Peyer's patch (tissue), 4 donors: ENCODE measurements around the gene HAGHL. TPM values are rescaled to one million over a fixed set of nuclear protein-coding genes. Genes with fewer than 3 reads are reported as not detected.
A peak's percentile ranks its signal among the peaks of the same experiment; 100 is the strongest.

Experiments
- DNase-seq, 3 donors: peaks; one replicate each; pipeline ENCODE4 v3.0.0-alpha.2; 2017 to 2019
- H3K27ac ChIP-seq, 4 donors: fragments of 200-600 bp; sonication (generic); one replicate each; pipeline ENCODE4 v1.5.1; 2016 to 2019
- H3K27me3 ChIP-seq, 2 donors: fragments of 200-600 bp; sonication (generic); one replicate each; pipeline ENCODE4 v1.5.1; 2019
- H3K36me3 ChIP-seq, 3 donors: fragments of 200-600 bp; sonication (generic); one replicate each; pipeline ENCODE4 v1.5.1; 2016 to 2019
- H3K4me1 ChIP-seq, 4 donors: fragments of 200-600 bp; sonication (generic); one replicate each; pipeline ENCODE4 v1.5.1; 2016 to 2019
- H3K4me3 ChIP-seq, 4 donors: fragments of 200-600 bp; sonication (generic); 1 replicate in 3 of 4; 2 replicates in 1 of 4; pipeline ENCODE4 v1.5.1; 2016 to 2019; ENCODE audit warnings: mild to moderate bottlenecking in 1 of 4
- H3K9me3 ChIP-seq, 4 donors: fragments of 200-600 bp; sonication (generic); one replicate each; pipeline ENCODE4 v1.5.1; 2016 to 2019; ENCODE audit warnings: mild to moderate bottlenecking in 1 of 4
- POLR2A ChIP-seq, 2 donors: fragments of 450-650 bp; IDR thresholded peaks; one replicate each; pipeline ENCODE4 v1.5.1; 2017; ENCODE audit warnings: antibody characterized with exemption in 2 of 2, mild to moderate bottlenecking in 2 of 2, moderate library complexity in 2 of 2
- total RNA-seq, 4 donors: library from RNA; depleted of rRNA; stranded (reverse); fragments of >200 nt; gene quantifications; one replicate each; pipeline ENCODE4 v1.1.0, GENCODE V29; 2016
- TF ChIP-seq, protein P1 (sequence below), 6 experiments: fragments of 450-650 bp in 4 of 6; fragments of 200-600 bp in 2 of 6; sonication (generic) in 1 of 6; IDR thresholded peaks; one replicate each; pipeline ENCODE4 v1.5.1; 2017 to 2019; ENCODE audit warnings: antibody characterized with exemption in 6 of 6, mild to moderate bottlenecking in 3 of 6, moderate library complexity in 1 of 6

The HAGHL gene
- total RNA-seq, 4 donors from 2014 or later, result 0.53 to 42.9 (median 3.4) TPM

DNA sequence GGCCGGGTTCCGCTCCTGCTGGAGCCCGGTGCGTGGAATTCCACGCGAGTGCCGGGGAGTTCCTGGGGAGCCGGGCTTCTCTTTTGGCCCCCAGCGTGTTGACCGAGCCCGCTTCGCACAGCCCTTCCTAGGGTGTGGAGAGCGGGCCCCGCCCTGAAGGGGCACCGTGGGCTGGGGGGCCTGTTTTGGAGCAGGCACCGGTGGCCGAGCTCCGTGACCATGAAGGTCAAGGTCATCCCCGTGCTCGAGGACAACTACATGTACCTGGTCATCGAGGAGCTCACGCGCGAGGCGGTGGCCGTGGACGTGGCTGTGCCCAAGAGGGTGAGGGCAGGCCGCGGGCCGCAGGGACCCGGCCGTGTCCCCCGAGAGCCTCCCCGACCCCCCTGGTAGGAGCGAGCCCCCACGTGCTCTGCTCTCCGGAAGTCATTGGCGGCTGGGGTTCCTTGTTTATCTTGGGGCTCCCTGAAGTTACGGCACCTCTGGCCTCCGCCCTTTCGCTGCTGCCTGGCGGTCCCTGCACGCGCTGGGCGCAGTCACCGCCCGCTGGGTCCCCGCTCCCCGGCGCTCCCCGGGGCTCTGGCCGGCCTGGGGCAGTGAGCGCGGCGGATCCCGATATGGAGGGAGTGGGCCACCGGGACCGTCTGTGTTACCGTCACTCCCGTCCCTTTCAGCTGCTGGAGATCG, 528 bp downstream of the HAGHL start:
- Histone ChIP-seq H3K9me3 (no peaks in the 10 kb centered on the region), H3K4me3 (peak overlapping the region; percentile 61 to 66 (median 64)), H3K4me1 (peaks cover 0 to 31% (median 11%) of the 10 kb centered on the region in 4 donors), H3K27me3 (peaks cover 0 to 25% of the 10 kb centered on the region in 2 donors), H3K36me3 (peaks cover 0 to 7% (median 0%) of the 10 kb centered on the region in 3 donors), H3K27ac (peak overlapping the region; percentile 46 to 91 (median 68))
- TF ChIP-seq, protein P1, sequence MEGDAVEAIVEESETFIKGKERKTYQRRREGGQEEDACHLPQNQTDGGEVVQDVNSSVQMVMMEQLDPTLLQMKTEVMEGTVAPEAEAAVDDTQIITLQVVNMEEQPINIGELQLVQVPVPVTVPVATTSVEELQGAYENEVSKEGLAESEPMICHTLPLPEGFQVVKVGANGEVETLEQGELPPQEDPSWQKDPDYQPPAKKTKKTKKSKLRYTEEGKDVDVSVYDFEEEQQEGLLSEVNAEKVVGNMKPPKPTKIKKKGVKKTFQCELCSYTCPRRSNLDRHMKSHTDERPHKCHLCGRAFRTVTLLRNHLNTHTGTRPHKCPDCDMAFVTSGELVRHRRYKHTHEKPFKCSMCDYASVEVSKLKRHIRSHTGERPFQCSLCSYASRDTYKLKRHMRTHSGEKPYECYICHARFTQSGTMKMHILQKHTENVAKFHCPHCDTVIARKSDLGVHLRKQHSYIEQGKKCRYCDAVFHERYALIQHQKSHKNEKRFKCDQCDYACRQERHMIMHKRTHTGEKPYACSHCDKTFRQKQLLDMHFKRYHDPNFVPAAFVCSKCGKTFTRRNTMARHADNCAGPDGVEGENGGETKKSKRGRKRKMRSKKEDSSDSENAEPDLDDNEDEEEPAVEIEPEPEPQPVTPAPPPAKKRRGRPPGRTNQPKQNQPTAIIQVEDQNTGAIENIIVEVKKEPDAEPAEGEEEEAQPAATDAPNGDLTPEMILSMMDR (IDR thresholded peaks at IDR 0.05), result no peak
- TF ChIP-seq POLR2A (IDR thresholded peaks at IDR 0.05), result no peak
- peak in 2 of 3 donors; percentile 73 to 78 for DNase-seq

DNA sequence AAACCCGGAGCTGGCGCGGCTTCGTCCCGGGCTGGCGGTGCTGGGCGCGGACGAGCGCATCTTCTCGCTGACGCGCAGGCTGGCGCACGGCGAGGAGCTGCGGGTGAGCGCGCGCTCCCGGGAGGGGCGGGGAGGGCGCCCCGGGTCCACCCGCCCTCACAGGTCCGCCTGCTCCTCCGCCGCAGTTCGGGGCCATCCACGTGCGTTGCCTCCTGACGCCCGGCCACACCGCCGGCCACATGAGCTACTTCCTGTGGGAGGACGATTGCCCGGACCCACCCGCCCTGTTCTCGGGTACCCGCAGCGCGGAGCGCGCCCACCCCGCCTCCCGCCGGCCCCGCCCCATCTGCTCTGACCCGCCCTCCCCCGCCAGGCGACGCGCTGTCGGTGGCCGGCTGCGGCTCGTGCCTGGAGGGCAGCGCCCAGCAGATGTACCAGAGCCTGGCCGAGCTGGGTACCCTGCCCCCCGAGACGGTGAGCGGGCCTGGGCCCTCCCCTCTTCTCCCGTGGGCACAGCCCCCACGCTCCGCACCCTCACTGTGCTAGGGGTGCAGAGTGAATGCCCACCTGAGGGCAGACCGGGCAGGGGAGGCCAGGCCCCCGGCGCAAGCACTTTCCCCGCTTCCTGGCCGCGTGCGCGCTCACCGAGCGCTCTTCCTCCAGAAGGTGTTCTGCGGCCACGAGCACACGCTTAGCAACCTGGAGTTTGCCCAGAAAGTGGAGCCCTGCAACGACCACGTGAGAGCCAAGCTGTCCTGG, 1.4 kb downstream of the HAGHL start:
- Histone ChIP-seq H3K4me1 (peaks cover 0 to 31% (median 11%) of the 10 kb centered on the region in 4 donors), H3K27me3 (peaks cover 0 to 25% of the 10 kb centered on the region in 2 donors), H3K36me3 (peaks cover 0 to 16% (median 0%) of the 10 kb centered on the region in 3 donors), H3K27ac (peak overlapping the region; percentile 46 to 91 (median 68)), H3K4me3 (peak overlapping the region; percentile 61 to 66 (median 64)), H3K9me3 (no peaks in the 10 kb centered on the region)
- no peak for TF ChIP-seq POLR2A (IDR thresholded peaks at IDR 0.05)
- TF ChIP-seq, protein P1 (IDR thresholded peaks at IDR 0.05), result no peak
- DNase-seq, result peak; percentile 78 to 91 (median 83)

DNA sequence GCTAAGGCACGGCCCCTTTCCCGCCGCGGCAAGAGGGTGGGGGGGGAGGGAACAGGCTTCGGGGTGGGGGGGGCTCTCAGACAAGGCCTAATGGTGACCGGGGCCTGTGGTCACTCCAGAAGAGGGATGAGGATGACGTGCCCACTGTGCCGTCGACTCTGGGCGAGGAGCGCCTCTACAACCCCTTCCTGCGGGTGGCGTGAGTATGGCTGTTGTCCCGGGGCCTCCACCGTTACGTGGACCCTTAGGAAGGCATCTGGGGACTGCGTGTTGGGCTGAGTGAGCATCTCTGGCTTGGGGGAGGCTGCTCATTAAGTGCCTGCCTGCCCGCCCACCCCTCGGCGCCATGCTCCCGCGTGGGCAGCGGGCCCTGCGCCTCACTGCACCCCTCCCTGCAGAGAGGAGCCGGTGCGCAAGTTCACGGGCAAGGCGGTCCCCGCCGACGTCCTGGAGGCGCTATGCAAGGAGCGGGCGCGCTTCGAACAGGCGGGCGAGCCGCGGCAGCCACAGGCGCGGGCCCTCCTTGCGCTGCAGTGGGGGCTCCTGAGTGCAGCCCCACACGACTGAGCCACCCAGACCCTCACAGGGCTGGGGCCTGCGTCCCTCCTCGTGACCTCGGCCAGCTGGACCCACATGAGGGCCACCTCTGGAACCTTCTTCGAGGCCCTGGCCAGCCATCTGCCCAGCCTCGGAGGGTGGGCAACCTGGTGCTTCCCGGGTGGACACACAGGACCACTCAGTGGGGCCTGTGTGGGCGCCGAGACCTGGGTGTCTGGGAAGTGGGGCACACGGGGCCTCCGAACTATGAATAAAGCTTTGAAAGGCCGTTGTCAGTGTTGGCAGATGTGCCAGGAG, 2.2 kb downstream of the HAGHL start:
- Histone ChIP-seq H3K27ac (peak overlapping the region in 1 of 4 donors; percentile 88), H3K27me3 (peaks cover 0 to 25% of the 10 kb centered on the region in 2 donors), H3K4me3 (peak overlapping the region in 2 of 4 donors; percentile 65 to 66), H3K36me3 (peaks cover 0 to 24% (median 0%) of the 10 kb centered on the region in 3 donors), H3K4me1 (peaks cover 0 to 31% (median 11%) of the 10 kb centered on the region in 4 donors), H3K9me3 (no peaks in the 10 kb centered on the region)
- TF ChIP-seq POLR2A (IDR thresholded peaks at IDR 0.05), result no peak
- TF ChIP-seq, protein P1 (IDR thresholded peaks at IDR 0.05), result no peak
- DNase-seq, result no peak

DNA sequence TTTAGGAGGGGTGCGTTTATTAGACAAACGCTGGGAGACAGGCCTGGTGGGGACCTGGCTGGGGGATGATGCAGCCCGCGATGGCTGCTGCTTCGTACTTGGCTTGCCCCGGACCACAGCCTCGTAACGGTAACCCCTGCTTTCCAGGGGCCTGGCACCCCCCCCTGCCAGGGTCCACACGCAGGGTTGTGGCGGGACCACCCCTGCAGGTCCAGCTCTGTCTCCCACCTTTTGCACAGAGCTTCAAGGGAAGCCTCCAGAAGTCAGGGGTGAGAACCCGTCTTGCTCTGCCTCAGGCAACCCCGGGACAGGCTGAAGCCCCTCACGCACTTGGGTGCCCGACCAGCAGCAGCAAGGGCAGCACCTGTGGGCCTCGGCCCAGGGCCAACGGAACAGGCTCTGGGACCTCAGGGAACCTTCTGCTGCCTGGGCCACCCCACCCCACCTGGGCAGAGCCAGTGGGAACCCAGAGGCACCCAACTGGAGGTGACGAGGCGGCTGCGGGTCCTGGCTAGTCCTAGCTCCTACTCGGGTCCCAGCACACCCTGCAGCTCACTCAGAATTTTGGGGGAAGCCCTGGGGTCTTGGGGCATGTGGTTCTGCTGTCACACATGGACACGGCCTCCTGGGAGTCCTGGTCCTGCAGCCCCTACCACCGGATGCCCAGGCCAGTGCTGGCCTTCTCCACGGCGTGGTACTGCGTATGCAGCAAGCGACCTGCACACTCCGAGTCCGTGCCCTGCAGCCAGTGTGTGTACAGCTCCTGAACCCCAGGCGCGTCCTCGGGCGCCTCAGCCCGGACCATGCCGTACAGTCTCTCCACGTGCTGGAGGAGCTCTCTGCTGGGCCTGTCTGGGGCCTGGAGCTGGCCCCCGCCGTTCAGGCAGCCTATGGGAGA, 3.1 kb downstream of the HAGHL start:
- H3K9me3 ChIP-seq, result no peaks in the 10 kb centered on the region
- H3K36me3 ChIP-seq, result peaks cover 0 to 33% (median 0%) of the 10 kb centered on the region in 3 donors
- no peak for DNase-seq
- no peak overlapping the region for H3K4me3 ChIP-seq
- peaks cover 0 to 25% of the 10 kb centered on the region in 2 donors for H3K27me3 ChIP-seq
- H3K4me1 ChIP-seq, result peaks cover 0 to 31% (median 11%) of the 10 kb centered on the region in 4 donors
- H3K27ac ChIP-seq, result no peak overlapping the region
- no peak for TF ChIP-seq POLR2A (IDR thresholded peaks at IDR 0.05)
- TF ChIP-seq, protein P1 (IDR thresholded peaks at IDR 0.05), result no peak
